Measurements from ENCODE around the gene POLK. TPM values are rescaled to one million over a fixed set of nuclear protein-coding genes. Genes with fewer than 3 reads are reported as not detected.

POLK gene
- total RNA-seq, 1 experiment from 2014 or later = 9.0 TPM

DNA sequence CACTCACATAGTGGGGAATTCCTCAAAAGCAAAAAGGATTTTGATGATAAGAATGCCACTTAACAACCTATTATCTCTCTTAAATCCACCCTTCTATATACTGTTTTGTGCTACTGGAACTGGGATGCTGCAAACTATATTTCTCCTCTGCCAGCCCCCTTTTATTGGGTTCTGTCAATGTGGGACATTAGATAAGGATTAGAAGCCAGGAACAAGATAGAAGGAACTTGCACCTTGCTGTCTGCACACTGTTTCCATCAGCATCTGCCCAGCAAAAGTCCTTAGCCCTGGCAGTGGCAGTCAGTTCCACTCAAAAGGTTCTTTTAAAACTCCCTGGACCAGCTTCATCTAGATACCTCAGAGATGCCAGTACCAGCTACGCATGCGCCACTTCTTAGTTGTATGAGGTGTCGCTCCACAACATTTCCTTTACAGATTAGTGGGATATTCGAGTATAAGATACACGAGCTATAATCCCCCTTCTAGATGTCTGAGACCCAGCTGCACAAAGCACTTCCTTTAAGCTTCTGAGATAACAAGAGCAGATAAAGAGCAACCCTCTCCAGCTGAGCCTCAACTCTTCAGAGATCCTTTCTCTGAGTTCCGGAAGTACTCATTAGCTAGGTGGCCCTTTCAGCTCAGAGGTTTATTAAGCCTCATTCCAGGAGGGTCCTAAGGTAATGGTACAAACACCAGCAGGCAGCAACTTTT is 45.5 kb upstream of the POLK start:
- H3K79me2 ChIP-seq (ENCODE audit: low read length) = peaks cover 38% of the 10 kb centered on the region
- H3K9ac ChIP-seq (ENCODE audit: low read length) = no peak overlapping the region
- no peak overlapping the region for H3K4me3 ChIP-seq (ENCODE audit: low read length)
- no peaks in the 10 kb centered on the region; the same call in 1 of the 2 replicates for H3K36me3 ChIP-seq (ENCODE audit: low read depth, low read length)
- TF ChIP-seq EZH2phosphoT487 (IDR thresholded peaks at IDR 0.05; ENCODE audit: borderline replicate concordance, low read length) (no peak), EZH2 (IDR thresholded peaks at IDR 0.05; ENCODE audit: low read length, unreplicated experiment) (no peak)
- TF ChIP-seq, protein P1, sequence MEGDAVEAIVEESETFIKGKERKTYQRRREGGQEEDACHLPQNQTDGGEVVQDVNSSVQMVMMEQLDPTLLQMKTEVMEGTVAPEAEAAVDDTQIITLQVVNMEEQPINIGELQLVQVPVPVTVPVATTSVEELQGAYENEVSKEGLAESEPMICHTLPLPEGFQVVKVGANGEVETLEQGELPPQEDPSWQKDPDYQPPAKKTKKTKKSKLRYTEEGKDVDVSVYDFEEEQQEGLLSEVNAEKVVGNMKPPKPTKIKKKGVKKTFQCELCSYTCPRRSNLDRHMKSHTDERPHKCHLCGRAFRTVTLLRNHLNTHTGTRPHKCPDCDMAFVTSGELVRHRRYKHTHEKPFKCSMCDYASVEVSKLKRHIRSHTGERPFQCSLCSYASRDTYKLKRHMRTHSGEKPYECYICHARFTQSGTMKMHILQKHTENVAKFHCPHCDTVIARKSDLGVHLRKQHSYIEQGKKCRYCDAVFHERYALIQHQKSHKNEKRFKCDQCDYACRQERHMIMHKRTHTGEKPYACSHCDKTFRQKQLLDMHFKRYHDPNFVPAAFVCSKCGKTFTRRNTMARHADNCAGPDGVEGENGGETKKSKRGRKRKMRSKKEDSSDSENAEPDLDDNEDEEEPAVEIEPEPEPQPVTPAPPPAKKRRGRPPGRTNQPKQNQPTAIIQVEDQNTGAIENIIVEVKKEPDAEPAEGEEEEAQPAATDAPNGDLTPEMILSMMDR (conservative IDR thresholded peaks at IDR 0.05; ENCODE audit: low read depth, low read length) = no peak
- intact Hi-C loops (cut with micrococcal nuclease) = no loop called here
- H3K4me2 ChIP-seq (ENCODE audit: low read length) = no peak overlapping the region
- H2AFZ ChIP-seq (ENCODE audit: low read length) = no peak overlapping the region
- peaks cover 17% of the 10 kb centered on the region; the same call in 1 of the 2 replicates for H3K9me3 ChIP-seq (ENCODE audit: low read length)
- no peaks in the 10 kb centered on the region for H4K20me1 ChIP-seq (ENCODE audit: low read length)
- H3F3A ChIP-seq (ENCODE audit: low read length, unreplicated experiment) = no peaks in the 10 kb centered on the region
- no peaks in the 10 kb centered on the region for H3K4me1 ChIP-seq (ENCODE audit: insufficient read depth, low read length)
- H3K9me2 ChIP-seq (replicated peaks; ENCODE audit: low read length) = no peaks in the 10 kb centered on the region
- H3K27me3 ChIP-seq (ENCODE audit: low read length) = no peaks in the 10 kb centered on the region
- DNase-seq (no peak), ATAC-seq (no peak)
- no peak overlapping the region for H3K27ac ChIP-seq (ENCODE audit: low read length)
- ChIA-PET POLR2A (ENCODE audit: unreplicated experiment) (no interaction called here), CTCF (no interaction called here)
- BruUV-seq (replicated peaks) = no TSS peak

DNA sequence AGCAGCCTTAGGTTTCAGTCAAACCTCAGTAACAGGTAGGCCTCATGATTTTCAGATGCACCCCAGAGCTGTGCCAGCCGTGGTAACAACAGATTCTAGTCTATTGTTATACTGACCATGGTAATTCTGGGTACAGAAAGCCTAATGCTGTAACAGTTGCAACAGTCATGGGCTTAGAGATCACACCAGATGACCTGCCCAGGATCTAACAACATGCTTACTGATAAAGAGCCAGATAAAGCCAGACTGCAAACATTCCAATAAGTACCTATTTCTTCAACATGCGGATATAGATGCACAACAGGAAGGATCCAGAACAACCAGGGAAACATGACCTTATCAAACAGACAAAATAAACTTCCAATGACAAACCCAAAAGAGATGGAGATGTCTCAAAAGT is 43.1 kb upstream of the POLK start:
- no TSS peak for BruUV-seq (replicated peaks)
- H3K4me3 ChIP-seq (ENCODE audit: low read length) = no peak overlapping the region
- intact Hi-C loops (cut with micrococcal nuclease) = no loop called here
- no peaks in the 10 kb centered on the region for H3F3A ChIP-seq (ENCODE audit: low read length, unreplicated experiment)
- H3K27me3 ChIP-seq (ENCODE audit: low read length) = no peaks in the 10 kb centered on the region
- no peak overlapping the region for H3K9ac ChIP-seq (ENCODE audit: low read length)
- H2AFZ ChIP-seq (ENCODE audit: low read length) = no peak overlapping the region
- CTCF ChIA-PET = no interaction called here
- H3K9me2 ChIP-seq (replicated peaks; ENCODE audit: low read length) = no peaks in the 10 kb centered on the region
- H3K36me3 ChIP-seq (ENCODE audit: low read depth, low read length) = no peaks in the 10 kb centered on the region; the same call in 1 of the 2 replicates
- POLR2A ChIA-PET (ENCODE audit: unreplicated experiment) = no interaction called here
- peaks cover 45% of the 10 kb centered on the region for H3K79me2 ChIP-seq (ENCODE audit: low read length)
- no peaks in the 10 kb centered on the region for H4K20me1 ChIP-seq (ENCODE audit: low read length)
- H3K27ac ChIP-seq (ENCODE audit: low read length) = no peak overlapping the region
- peaks cover 17% of the 10 kb centered on the region; the same call in 1 of the 2 replicates for H3K9me3 ChIP-seq (ENCODE audit: low read length)
- no peaks in the 10 kb centered on the region for H3K4me1 ChIP-seq (ENCODE audit: insufficient read depth, low read length)
- ATAC-seq (no peak), DNase-seq (no peak)
- no peak overlapping the region for H3K4me2 ChIP-seq (ENCODE audit: low read length)
- TF ChIP-seq EZH2phosphoT487 (IDR thresholded peaks at IDR 0.05; ENCODE audit: borderline replicate concordance, low read length) (no peak), EZH2 (IDR thresholded peaks at IDR 0.05; ENCODE audit: low read length, unreplicated experiment) (no peak)
- TF ChIP-seq, protein P1 (conservative IDR thresholded peaks at IDR 0.05; ENCODE audit: low read depth, low read length) = no peak

DNA sequence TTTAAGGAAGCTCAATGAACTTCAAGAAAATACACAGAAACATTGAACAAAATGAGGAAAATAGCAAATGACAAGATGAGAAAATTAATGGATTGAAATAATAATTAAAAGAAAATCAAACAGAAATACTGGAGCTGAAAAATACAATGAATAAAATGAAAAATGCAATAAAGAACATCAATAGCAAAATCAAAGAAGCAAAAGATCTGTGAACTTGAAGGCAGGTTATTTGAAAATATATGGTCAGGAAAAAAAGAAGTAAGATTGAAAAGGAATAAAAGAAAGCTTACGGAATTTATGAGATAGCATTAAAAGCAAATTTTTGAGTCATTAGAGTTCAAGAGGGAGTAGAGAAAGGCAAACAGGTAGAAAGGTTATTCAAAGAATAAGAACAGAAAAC is 42.7 kb upstream of the POLK start:
- Histone ChIP-seq H3K27me3 (ENCODE audit: low read length) (no peaks in the 10 kb centered on the region), H3K9ac (ENCODE audit: low read length) (no peak overlapping the region), H4K20me1 (ENCODE audit: low read length) (no peaks in the 10 kb centered on the region), H2AFZ (ENCODE audit: low read length) (no peak overlapping the region), H3K4me3 (ENCODE audit: low read length) (no peak overlapping the region), H3K27ac (ENCODE audit: low read length) (no peak overlapping the region), H3K9me3 (ENCODE audit: low read length) (peaks cover 17% of the 10 kb centered on the region; the same call in 1 of the 2 replicates), H3K79me2 (ENCODE audit: low read length) (peaks cover 45% of the 10 kb centered on the region), H3K4me1 (ENCODE audit: insufficient read depth, low read length) (no peaks in the 10 kb centered on the region), H3K4me2 (ENCODE audit: low read length) (no peak overlapping the region), H3F3A (ENCODE audit: low read length, unreplicated experiment) (no peaks in the 10 kb centered on the region), H3K9me2 (replicated peaks; ENCODE audit: low read length) (no peaks in the 10 kb centered on the region), H3K36me3 (ENCODE audit: low read depth, low read length) (no peaks in the 10 kb centered on the region; the same call in 1 of the 2 replicates)
- POLR2A ChIA-PET (ENCODE audit: unreplicated experiment) = no interaction called here
- CTCF ChIA-PET = no interaction called here
- intact Hi-C loops (cut with micrococcal nuclease) = no loop called here
- no TSS peak for BruUV-seq (replicated peaks)
- ATAC-seq = no peak
- no peak for DNase-seq
- TF ChIP-seq EZH2 (IDR thresholded peaks at IDR 0.05; ENCODE audit: low read length, unreplicated experiment) (no peak), EZH2phosphoT487 (IDR thresholded peaks at IDR 0.05; ENCODE audit: borderline replicate concordance, low read length) (no peak)
- TF ChIP-seq, protein P1 (conservative IDR thresholded peaks at IDR 0.05; ENCODE audit: low read depth, low read length) = no peak
